HepG2 (cell line): ENCODE data around the gene PIAS3. TPM values are rescaled to one million over a fixed set of nuclear protein-coding genes. Genes with fewer than 3 reads are reported as not detected.

Source experiments
- ATF1 ChIP-seq: IDR thresholded peaks from 2 replicates; pipeline ENCODE4 v1.6.1; 2016; ENCODE audit warnings: mild to moderate bottlenecking, control low read depth
- CAMTA2 ChIP-seq: sonication (generic); formaldehyde crosslinking; IDR thresholded peaks from 2 replicates; pipeline ENCODE4 v1.4.0; 2020; ENCODE audit warnings: mild to moderate bottlenecking, missing genetic modification reagents, borderline replicate concordance
- PBX3 ChIP-seq: sonication (generic); formaldehyde crosslinking; IDR thresholded peaks from 2 replicates; pipeline ENCODE4 v1.8.1; 2023; ENCODE audit warnings: missing genetic modification reagents, inconsistent platforms, borderline replicate concordance
- ZFAT ChIP-seq: sonication (generic); formaldehyde crosslinking; conservative IDR thresholded peaks from 2 replicates; pipeline ENCODE4 v1.8.1; 2023; ENCODE audit warnings: missing genetic modification reagents, inconsistent platforms
- ZHX1 ChIP-seq: sonication (generic); formaldehyde crosslinking; IDR thresholded peaks from 2 replicates; pipeline ENCODE4 v1.8.1; 2022; ENCODE audit warnings: low read depth, mild to moderate bottlenecking, missing genetic modification reagents
- ZNF143 ChIP-seq: sonication (generic); formaldehyde crosslinking; IDR thresholded peaks from 2 replicates; pipeline ENCODE4 v1.4.0; 2020; ENCODE audit warnings: missing genetic modification reagents
- ZNF296 ChIP-seq: sonication (generic); formaldehyde crosslinking; conservative IDR thresholded peaks from 2 replicates; pipeline ENCODE4 v1.5.0; 2020; ENCODE audit warnings: mild to moderate bottlenecking, missing genetic modification reagents
- ZNF367 ChIP-seq: sonication (generic); formaldehyde crosslinking; IDR thresholded peaks from 2 replicates; pipeline ENCODE4 v1.4.0; 2020; ENCODE audit warnings: missing genetic modification reagents, borderline replicate concordance
- ZNF407 ChIP-seq: sonication (generic); formaldehyde crosslinking; IDR thresholded peaks from one replicate; pipeline ENCODE4 v1.5.1; 2020; ENCODE audit warnings: mild to moderate bottlenecking, missing genetic modification reagents; ENCODE audit errors: not compliant biosample characterization
- ZNF501 ChIP-seq: sonication (generic); formaldehyde crosslinking; IDR thresholded peaks from 2 replicates; pipeline ENCODE4 v1.5.1; 2020; ENCODE audit warnings: mild to moderate bottlenecking, moderate library complexity, missing genetic modification reagents
- ZNF558 ChIP-seq: sonication (generic); formaldehyde crosslinking; IDR thresholded peaks from 2 replicates; pipeline ENCODE4 v1.9.0; 2022; ENCODE audit warnings: mild to moderate bottlenecking, missing genetic modification reagents, borderline replicate concordance
- ZNF784 ChIP-seq: sonication (generic); formaldehyde crosslinking; IDR thresholded peaks from 2 replicates; pipeline ENCODE4 v1.5.1; 2020; ENCODE audit warnings: missing genetic modification reagents, mild to moderate bottlenecking, borderline replicate concordance
- polyA plus RNA-seq, 8 experiments: library from polyadenylated mRNA; depleted of rRNA in 3 of 8; stranded (reverse) in 7 of 8; unstranded in 1 of 8; fragments of >200 nt; fragmentation: Illumina TruSeq in 4 of 8; extraction: Trizol in 4 of 8; gene quantifications; 2 replicates each; pipeline versions ENCODE4 v1.2.1 to v1.2.3, GENCODE V29; 2011 to 2016; ENCODE audit warnings: low read depth in 4 of 8, missing spikeins in 1 of 8, mixed read lengths in 1 of 8; ENCODE audit not compliant: insufficient read depth in 1 of 8
- total RNA-seq, 5 experiments: library from RNA; depleted of rRNA; stranded (reverse); fragments of >200 nt; fragmentation: Illumina TruSeq; extraction: Trizol; gene quantifications; 2 replicates each; pipeline ENCODE4 v1.2.3, GENCODE V29; 2016; ENCODE audit warnings: low read depth in 1 of 5

The PIAS3 gene
- total and polyA plus RNA-seq, 2 of the 13 experiments (the other 11 are each of a cell fraction or from before 2014, with no cell fraction given): 3.7 to 8.0 TPM

- TF ChIP-seq ZHX1 (CRISPR knock-in tag) (peak; percentile 69), CAMTA2 (CRISPR knock-in tag) (peak; percentile 67; the same call in 1 of the 2 replicates), ZNF367 (no peak), ZNF407 (CRISPR knock-in tag) (peak; percentile 87), ZNF558 (CRISPR knock-in tag) (no peak), ZNF296 (CRISPR knock-in tag) (no peak), PBX3 (CRISPR knock-in tag) (no peak), ATF1 (CRISPR knock-in tag) (no peak), ZNF143 (CRISPR knock-in tag) (peak; percentile 50; the same call in 1 of the 2 replicates), ZNF784 (CRISPR knock-in tag) (no peak), ZFAT (CRISPR knock-in tag) (0 out of 2 replicates have a peak, but pooled peaks have one; percentile 17), ZNF501 (peak; percentile 93)
Observed at GRCh38 chr1:145823565-145824498, 35.0 kb downstream of the PIAS3 start, which contains the start of the genes POLR3C and RNF115 (continued).
